ENCODE results near the gene SFRP5.
A peak's percentile ranks its signal among the peaks of the same experiment; 100 is the strongest.

The SFRP5 gene

GRCh38 chr10:97734021-97734420 lies 37.8 kb downstream of the SFRP5 start:
- no peak for DNase-seq

GRCh38 chr10:97733256-97733655 lies 38.5 kb downstream of the SFRP5 start:
- DNase-seq, result no peak

GRCh38 chr10:97732052-97732359 lies 39.8 kb downstream of the SFRP5 start:
- DNase-seq, result no peak

GRCh38 chr10:97731346-97732051 lies 40.3 kb downstream of the SFRP5 start:
- peak; percentile 68 for DNase-seq

- DNase-seq, result no peak
Observed at GRCh38 chr10:97729014-97729413, 42.8 kb downstream of the SFRP5 start.

- no peak for DNase-seq
Observed at GRCh38 chr10:97726636-97727178, 45.1 kb downstream of the SFRP5 start.

- DNase-seq, result no peak
Observed at GRCh38 chr10:97724341-97724941, 47.4 kb downstream of the SFRP5 start.

- no peak for DNase-seq
Observed at GRCh38 chr10:97723001-97723400, 48.8 kb downstream of the SFRP5 start.

GRCh38 chr10:97721871-97722780 lies 49.7 kb downstream of the SFRP5 start:
- no peak for DNase-seq

GRCh38 chr10:97719602-97720001 lies 52.2 kb downstream of the SFRP5 start:
- DNase-seq, result no peak

GRCh38 chr10:97718659-97719142 lies 53.1 kb downstream of the SFRP5 start:
- no peak for DNase-seq

- no peak for DNase-seq
Observed at GRCh38 chr10:97718178-97718577, 53.6 kb downstream of the SFRP5 start.

- DNase-seq, result no peak
Observed at GRCh38 chr10:97717627-97718026, 54.2 kb downstream of the SFRP5 start.

Data from stimulated activated CD4-positive, alpha-beta T cell treated with anti-CD3 and anti-CD28 coated beads, Interleukin-4, amount 100 ng/mL, for 24 hours (primary cell).